Breast epithelium (tissue), 4 donors: ENCODE data around the gene FMNL2. TPM values are rescaled to one million over a fixed set of nuclear protein-coding genes. Genes with fewer than 3 reads are reported as not detected.

Source experiments
- DNase-seq, 2 donors: peaks; one replicate each; pipeline ENCODE4 v3.0.0-alpha.2; 2019; ENCODE audit warnings: low spot score in 2 of 2
- H3K27ac ChIP-seq, 2 donors: fragments of 200-600 bp; sonication (generic) in 1 of 2; one replicate each; pipeline ENCODE4 v1.5.1; 2016 to 2019; ENCODE audit warnings: mild to moderate bottlenecking in 1 of 2
- H3K27me3 ChIP-seq, 2 donors: fragments of 200-600 bp; sonication (generic) in 1 of 2; one replicate each; pipeline versions ENCODE4 v1.5.1 to v1.6.0; 2017 to 2019; ENCODE audit warnings: control low read depth in 1 of 2, mild to moderate bottlenecking in 1 of 2
- H3K36me3 ChIP-seq: fragments of 200-600 bp; one replicate; pipeline ENCODE4 v1.5.1; 2019
- H3K4me1 ChIP-seq, 2 donors: fragments of 200-600 bp; sonication (generic); one replicate each; pipeline ENCODE4 v1.5.1; 2016 to 2019; ENCODE audit warnings: control low read depth in 1 of 2
- H3K4me3 ChIP-seq, 3 donors: fragments of 200-600 bp; sonication (generic); 1 replicate in 2 of 3; 2 replicates in 1 of 3; pipeline ENCODE4 v1.5.1; 2016 to 2019; ENCODE audit warnings: mild to moderate bottlenecking in 3 of 3, moderate library complexity in 2 of 3
- H3K9me3 ChIP-seq, 2 donors: fragments of 200-600 bp; sonication (generic) in 1 of 2; one replicate each; pipeline ENCODE4 v1.5.1; 2016 to 2019; ENCODE audit warnings: control low read depth in 1 of 2
- CTCF ChIP-seq, 3 donors: fragments of 450-650 bp; IDR thresholded peaks; one replicate each; pipeline ENCODE4 v1.5.1; 2016 to 2017; ENCODE audit warnings: antibody characterized with exemption in 3 of 3, mild to moderate bottlenecking in 3 of 3, moderate library complexity in 3 of 3
- POLR2A ChIP-seq: fragments of 450-650 bp; IDR thresholded peaks from one replicate; pipeline ENCODE4 v1.6.1; 2016; ENCODE audit warnings: antibody characterized with exemption, mild to moderate bottlenecking, moderate library complexity
- POLR2AphosphoS5 ChIP-seq, 3 donors: sonication (generic); formaldehyde crosslinking; IDR thresholded peaks; one replicate each; pipeline ENCODE4 v1.6.1; 2017; ENCODE audit warnings: antibody characterized with exemption in 3 of 3
- intact Hi-C: fragments of 100-400 bp; cut with DNase I; formaldehyde crosslinking; loops from one replicate; pipeline ENCODE4 v1.15.1; 2023; ENCODE audit warnings: low total_unique reads
- total RNA-seq, 3 donors: library from RNA; depleted of rRNA; stranded (reverse); fragments of >200 nt; gene quantifications; one replicate each; pipeline ENCODE4 v1.1.0, GENCODE V29; 2016

FMNL2 gene
- total RNA-seq, 3 donors from 2014 or later, result 36.1 to 78.1 (median 40.0) TPM

GRCh38 chr2:152486737-152487400 is 151.9 kb downstream of the FMNL2 start:
- no peak for DNase-seq
- no peak for TF ChIP-seq POLR2A
- TF ChIP-seq CTCF (IDR thresholded peaks at IDR 0.05), result no peak
- TF ChIP-seq POLR2AphosphoS5 (IDR thresholded peaks at IDR 0.05), result no peak
- peaks cover 0 to 4% of the 10 kb centered on the region in 2 donors for H3K4me1 ChIP-seq
- intact Hi-C loops, result no loop called here
- no peak overlapping the region for H3K4me3 ChIP-seq
- H3K9me3 ChIP-seq, result no peaks in the 10 kb centered on the region
- H3K27me3 ChIP-seq, result no peaks in the 10 kb centered on the region
- no peak overlapping the region for H3K27ac ChIP-seq
- H3K36me3 ChIP-seq, result no peaks in the 10 kb centered on the region

GRCh38 chr2:152488075-152488474 is 153.1 kb downstream of the FMNL2 start:
- Histone ChIP-seq H3K36me3 (no peaks in the 10 kb centered on the region), H3K27ac (no peak overlapping the region), H3K9me3 (no peaks in the 10 kb centered on the region), H3K27me3 (no peaks in the 10 kb centered on the region), H3K4me3 (no peak overlapping the region), H3K4me1 (peaks cover 0 to 4% of the 10 kb centered on the region in 2 donors)
- no peak for DNase-seq
- intact Hi-C loops, result no loop called here
- no peak for TF ChIP-seq CTCF (IDR thresholded peaks at IDR 0.05)

GRCh38 chr2:152489364-152489763 is 154.4 kb downstream of the FMNL2 start:
- Histone ChIP-seq H3K36me3 (no peaks in the 10 kb centered on the region), H3K9me3 (no peaks in the 10 kb centered on the region), H3K27me3 (no peaks in the 10 kb centered on the region), H3K27ac (no peak overlapping the region), H3K4me3 (no peak overlapping the region), H3K4me1 (peaks cover 0 to 4% of the 10 kb centered on the region in 2 donors)
- intact Hi-C loops, result no loop called here
- no peak for DNase-seq
- TF ChIP-seq CTCF (IDR thresholded peaks at IDR 0.05), result no peak
- no peak for TF ChIP-seq POLR2AphosphoS5 (IDR thresholded peaks at IDR 0.05)
- TF ChIP-seq POLR2A, result no peak

GRCh38 chr2:152490686-152491455 is 155.9 kb downstream of the FMNL2 start:
- peaks cover 0 to 4% of the 10 kb centered on the region in 2 donors for H3K4me1 ChIP-seq
- no peak for DNase-seq
- intact Hi-C loops, result no loop called here
- TF ChIP-seq CTCF (IDR thresholded peaks at IDR 0.05) (no peak), POLR2AphosphoS5 (IDR thresholded peaks at IDR 0.05) (no peak), POLR2A (no peak)
- no peaks in the 10 kb centered on the region for H3K36me3 ChIP-seq
- H3K27ac ChIP-seq, result peak overlapping the region; percentile 10 to 76
- no peaks in the 10 kb centered on the region for H3K27me3 ChIP-seq
- H3K4me3 ChIP-seq, result peak overlapping the region in 1 of 3 donors; percentile 20
- H3K9me3 ChIP-seq, result no peaks in the 10 kb centered on the region

- intact Hi-C loops, result no loop called here
- H3K4me3 ChIP-seq, result peak overlapping the region in 1 of 3 donors; percentile 23
- peak overlapping the region in 1 of 2 donors; percentile 76 for H3K27ac ChIP-seq
- TF ChIP-seq POLR2A, result no peak
- TF ChIP-seq CTCF (IDR thresholded peaks at IDR 0.05), result no peak
- no peak for TF ChIP-seq POLR2AphosphoS5 (IDR thresholded peaks at IDR 0.05)
- H3K36me3 ChIP-seq, result no peaks in the 10 kb centered on the region
- H3K4me1 ChIP-seq, result no peaks in the 10 kb centered on the region
- no peak for DNase-seq
- H3K27me3 ChIP-seq, result no peaks in the 10 kb centered on the region
- H3K9me3 ChIP-seq, result no peaks in the 10 kb centered on the region
Observed at GRCh38 chr2:152492131-152492530, 157.2 kb downstream of the FMNL2 start.
